ENCODE results near the gene TFDP1.

TFDP1 gene

DNA sequence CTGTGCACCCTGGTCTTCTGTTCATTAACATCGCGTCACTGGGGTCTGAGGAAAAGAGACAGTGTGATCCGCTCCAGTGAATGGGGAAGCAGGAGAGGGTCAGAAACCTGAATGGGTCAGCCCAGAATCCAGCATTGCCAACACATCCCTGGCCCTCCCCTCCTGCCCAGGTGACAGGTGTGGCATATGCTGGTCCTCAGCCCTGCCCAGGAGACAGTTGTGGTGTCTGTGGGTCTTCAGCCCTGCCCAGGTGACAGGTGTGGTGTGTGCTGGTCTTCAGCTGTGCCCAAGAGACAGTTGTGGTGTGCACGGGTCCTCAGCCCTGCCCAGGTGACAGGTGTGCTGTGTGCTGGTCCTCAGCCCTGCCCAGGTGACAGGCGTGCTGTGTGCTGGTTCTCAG, 8.0 kb downstream of the TFDP1 start:
- TF ChIP-seq TAF1 (IDR thresholded peaks at IDR 0.05; ENCODE audit: low read depth) (no peak), FOXM1 (IDR thresholded peaks at IDR 0.05; ENCODE audit: borderline replicate concordance, low read depth) (no peak), TEAD4 (IDR thresholded peaks at IDR 0.05) (no peak), EGR1 (IDR thresholded peaks at IDR 0.05) (no peak), ZBTB7A (IDR thresholded peaks at IDR 0.05; ENCODE audit: low read depth) (no peak), NFIC (IDR thresholded peaks at IDR 0.05) (no peak), CEBPB (IDR thresholded peaks at IDR 0.05) (no peak), YY1 (IDR thresholded peaks at IDR 0.05; ENCODE audit: low read depth) (no peak), EP300 (IDR thresholded peaks at IDR 0.05; ENCODE audit: borderline replicate concordance) (no peak), CREB1 (IDR thresholded peaks at IDR 0.05; ENCODE audit: low read depth) (no peak)
- TF ChIP-seq, protein P1, sequence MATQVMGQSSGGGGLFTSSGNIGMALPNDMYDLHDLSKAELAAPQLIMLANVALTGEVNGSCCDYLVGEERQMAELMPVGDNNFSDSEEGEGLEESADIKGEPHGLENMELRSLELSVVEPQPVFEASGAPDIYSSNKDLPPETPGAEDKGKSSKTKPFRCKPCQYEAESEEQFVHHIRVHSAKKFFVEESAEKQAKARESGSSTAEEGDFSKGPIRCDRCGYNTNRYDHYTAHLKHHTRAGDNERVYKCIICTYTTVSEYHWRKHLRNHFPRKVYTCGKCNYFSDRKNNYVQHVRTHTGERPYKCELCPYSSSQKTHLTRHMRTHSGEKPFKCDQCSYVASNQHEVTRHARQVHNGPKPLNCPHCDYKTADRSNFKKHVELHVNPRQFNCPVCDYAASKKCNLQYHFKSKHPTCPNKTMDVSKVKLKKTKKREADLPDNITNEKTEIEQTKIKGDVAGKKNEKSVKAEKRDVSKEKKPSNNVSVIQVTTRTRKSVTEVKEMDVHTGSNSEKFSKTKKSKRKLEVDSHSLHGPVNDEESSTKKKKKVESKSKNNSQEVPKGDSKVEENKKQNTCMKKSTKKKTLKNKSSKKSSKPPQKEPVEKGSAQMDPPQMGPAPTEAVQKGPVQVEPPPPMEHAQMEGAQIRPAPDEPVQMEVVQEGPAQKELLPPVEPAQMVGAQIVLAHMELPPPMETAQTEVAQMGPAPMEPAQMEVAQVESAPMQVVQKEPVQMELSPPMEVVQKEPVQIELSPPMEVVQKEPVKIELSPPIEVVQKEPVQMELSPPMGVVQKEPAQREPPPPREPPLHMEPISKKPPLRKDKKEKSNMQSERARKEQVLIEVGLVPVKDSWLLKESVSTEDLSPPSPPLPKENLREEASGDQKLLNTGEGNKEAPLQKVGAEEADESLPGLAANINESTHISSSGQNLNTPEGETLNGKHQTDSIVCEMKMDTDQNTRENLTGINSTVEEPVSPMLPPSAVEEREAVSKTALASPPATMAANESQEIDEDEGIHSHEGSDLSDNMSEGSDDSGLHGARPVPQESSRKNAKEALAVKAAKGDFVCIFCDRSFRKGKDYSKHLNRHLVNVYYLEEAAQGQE (IDR thresholded peaks at IDR 0.05; ENCODE audit: low read depth), result no peak
- TF ChIP-seq, protein P2, sequence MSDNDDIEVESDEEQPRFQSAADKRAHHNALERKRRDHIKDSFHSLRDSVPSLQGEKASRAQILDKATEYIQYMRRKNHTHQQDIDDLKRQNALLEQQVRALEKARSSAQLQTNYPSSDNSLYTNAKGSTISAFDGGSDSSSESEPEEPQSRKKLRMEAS (IDR thresholded peaks at IDR 0.05), result no peak
- TF ChIP-seq, protein P3, sequence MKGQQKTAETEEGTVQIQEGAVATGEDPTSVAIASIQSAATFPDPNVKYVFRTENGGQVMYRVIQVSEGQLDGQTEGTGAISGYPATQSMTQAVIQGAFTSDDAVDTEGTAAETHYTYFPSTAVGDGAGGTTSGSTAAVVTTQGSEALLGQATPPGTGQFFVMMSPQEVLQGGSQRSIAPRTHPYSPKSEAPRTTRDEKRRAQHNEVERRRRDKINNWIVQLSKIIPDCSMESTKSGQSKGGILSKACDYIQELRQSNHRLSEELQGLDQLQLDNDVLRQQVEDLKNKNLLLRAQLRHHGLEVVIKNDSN (IDR thresholded peaks at IDR 0.05), result no peak

DNA sequence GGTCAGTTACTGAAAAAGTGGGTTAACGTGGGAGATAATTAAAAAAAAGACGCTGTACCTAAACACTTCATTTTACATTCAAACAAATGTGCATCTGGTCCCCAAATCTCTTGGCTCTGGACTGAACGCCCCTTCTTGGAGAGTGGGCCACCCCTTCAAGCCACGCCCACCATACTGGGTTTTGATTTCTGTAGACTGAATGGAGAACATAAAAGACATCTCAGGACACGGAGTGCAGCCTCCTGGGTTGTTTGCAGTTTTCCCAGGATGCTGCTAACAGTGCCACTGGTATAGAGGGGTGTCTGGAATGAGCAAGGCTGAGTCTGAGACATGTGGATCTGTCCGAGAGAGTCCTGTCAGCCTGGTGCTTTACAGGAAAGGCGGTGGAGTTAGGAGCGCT, 10.6 kb downstream of the TFDP1 start:
- TF ChIP-seq, protein P3 (IDR thresholded peaks at IDR 0.05), result no peak
- TF ChIP-seq EP300 (IDR thresholded peaks at IDR 0.05; ENCODE audit: borderline replicate concordance) (no peak), NFIC (IDR thresholded peaks at IDR 0.05) (no peak), ZBTB7A (IDR thresholded peaks at IDR 0.05; ENCODE audit: low read depth) (no peak), YY1 (IDR thresholded peaks at IDR 0.05; ENCODE audit: low read depth) (no peak), CEBPB (IDR thresholded peaks at IDR 0.05) (no peak), TEAD4 (IDR thresholded peaks at IDR 0.05) (no peak), TCF12 (IDR thresholded peaks at IDR 0.05; ENCODE audit: low read depth) (no peak), CREB1 (IDR thresholded peaks at IDR 0.05; ENCODE audit: low read depth) (no peak), RAD21 (IDR thresholded peaks at IDR 0.05; ENCODE audit: low read depth) (no peak), TAF1 (IDR thresholded peaks at IDR 0.05; ENCODE audit: low read depth) (no peak)
- TF ChIP-seq, protein P1 (IDR thresholded peaks at IDR 0.05; ENCODE audit: low read depth), result no peak

DNA sequence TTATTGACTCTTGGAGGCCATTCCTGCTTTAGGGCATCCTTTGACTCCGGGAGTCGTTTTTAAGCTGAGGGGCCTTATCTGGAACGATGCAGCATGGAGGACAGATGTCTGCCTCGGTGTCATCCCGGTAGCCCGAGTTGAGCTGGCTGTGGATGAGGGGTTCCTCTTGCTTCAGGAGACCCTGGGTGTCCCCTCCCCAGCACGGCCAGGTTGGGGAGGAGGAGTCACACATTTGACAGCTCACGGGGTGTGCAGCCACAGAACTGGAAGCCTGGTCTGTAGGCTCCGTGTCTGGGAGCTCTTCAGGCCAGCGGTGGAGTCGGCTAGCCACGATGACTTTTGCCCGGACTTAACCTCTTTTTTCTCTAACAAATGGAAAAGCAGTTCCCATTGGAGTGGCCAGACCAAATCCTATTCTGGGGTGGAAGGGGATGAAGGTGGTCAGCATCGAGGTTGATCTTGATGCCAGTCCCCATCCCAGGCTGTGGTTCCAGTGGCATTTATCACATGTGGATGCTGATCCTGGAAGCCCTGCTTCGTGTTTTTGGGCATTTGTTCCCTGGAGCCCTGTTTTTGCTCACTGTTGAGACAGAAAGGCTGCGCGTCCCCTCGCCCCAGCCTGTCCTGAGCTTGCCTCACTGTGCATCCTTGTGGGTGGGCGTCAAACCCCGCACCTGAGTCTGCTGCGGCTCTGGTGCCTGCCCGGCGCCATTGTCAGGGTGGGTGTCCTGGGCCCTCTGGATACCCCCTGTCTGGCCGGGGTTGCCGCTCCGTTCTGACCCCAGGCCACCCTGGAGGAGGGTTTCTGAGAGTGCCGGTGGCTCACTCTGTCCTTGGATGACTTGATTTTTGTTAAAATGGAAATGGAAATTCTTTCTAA, 12.0 kb downstream of the TFDP1 start:
- TF ChIP-seq TEAD4 (IDR thresholded peaks at IDR 0.05) (no peak), NFIC (IDR thresholded peaks at IDR 0.05) (no peak), EP300 (IDR thresholded peaks at IDR 0.05; ENCODE audit: borderline replicate concordance) (no peak), EGR1 (IDR thresholded peaks at IDR 0.05) (no peak), CEBPB (IDR thresholded peaks at IDR 0.05) (no peak), TCF12 (IDR thresholded peaks at IDR 0.05; ENCODE audit: low read depth) (no peak), FOXM1 (IDR thresholded peaks at IDR 0.05; ENCODE audit: borderline replicate concordance, low read depth) (no peak), TAF1 (IDR thresholded peaks at IDR 0.05; ENCODE audit: low read depth) (no peak), CREB1 (IDR thresholded peaks at IDR 0.05; ENCODE audit: low read depth) (no peak), YY1 (IDR thresholded peaks at IDR 0.05; ENCODE audit: low read depth) (no peak), ZBTB7A (IDR thresholded peaks at IDR 0.05; ENCODE audit: low read depth) (no peak), RAD21 (IDR thresholded peaks at IDR 0.05; ENCODE audit: low read depth) (no peak)
- TF ChIP-seq, protein P2 (IDR thresholded peaks at IDR 0.05), result no peak
- TF ChIP-seq, protein P3 (IDR thresholded peaks at IDR 0.05), result no peak
- TF ChIP-seq, protein P1 (IDR thresholded peaks at IDR 0.05; ENCODE audit: low read depth), result no peak
